Measurements from ENCODE around the gene TSC22D2. TPM values are rescaled to one million over a fixed set of nuclear protein-coding genes. Genes with fewer than 3 reads are reported as not detected.

TSC22D2 gene
- total RNA-seq, 1 donor from 2014 or later, result 37.9 TPM

GRCh38 chr3:150462108-150462507 is 54.0 kb downstream of the TSC22D2 start:
- no peaks in the 10 kb centered on the region for H3K9me3 Mint-ChIP-seq
- no peaks in the 10 kb centered on the region for H3K27me3 Mint-ChIP-seq (ENCODE audit: low read depth)
- TF ChIP-seq, protein P1, sequence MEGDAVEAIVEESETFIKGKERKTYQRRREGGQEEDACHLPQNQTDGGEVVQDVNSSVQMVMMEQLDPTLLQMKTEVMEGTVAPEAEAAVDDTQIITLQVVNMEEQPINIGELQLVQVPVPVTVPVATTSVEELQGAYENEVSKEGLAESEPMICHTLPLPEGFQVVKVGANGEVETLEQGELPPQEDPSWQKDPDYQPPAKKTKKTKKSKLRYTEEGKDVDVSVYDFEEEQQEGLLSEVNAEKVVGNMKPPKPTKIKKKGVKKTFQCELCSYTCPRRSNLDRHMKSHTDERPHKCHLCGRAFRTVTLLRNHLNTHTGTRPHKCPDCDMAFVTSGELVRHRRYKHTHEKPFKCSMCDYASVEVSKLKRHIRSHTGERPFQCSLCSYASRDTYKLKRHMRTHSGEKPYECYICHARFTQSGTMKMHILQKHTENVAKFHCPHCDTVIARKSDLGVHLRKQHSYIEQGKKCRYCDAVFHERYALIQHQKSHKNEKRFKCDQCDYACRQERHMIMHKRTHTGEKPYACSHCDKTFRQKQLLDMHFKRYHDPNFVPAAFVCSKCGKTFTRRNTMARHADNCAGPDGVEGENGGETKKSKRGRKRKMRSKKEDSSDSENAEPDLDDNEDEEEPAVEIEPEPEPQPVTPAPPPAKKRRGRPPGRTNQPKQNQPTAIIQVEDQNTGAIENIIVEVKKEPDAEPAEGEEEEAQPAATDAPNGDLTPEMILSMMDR (conservative IDR thresholded peaks at IDR 0.05), result no peak
- H3K27ac Mint-ChIP-seq (ENCODE audit: unreplicated experiment), result no peak overlapping the region
- H3K36me3 Mint-ChIP-seq (ENCODE audit: low read depth), result peaks cover 9% of the 10 kb centered on the region
- DNase-seq (ENCODE audit: low read depth, low spot score), result no peak
- no peak overlapping the region for H3K4me3 Mint-ChIP-seq
- no peaks in the 10 kb centered on the region for H3K4me1 Mint-ChIP-seq

GRCh38 chr3:150464684-150465083 is 56.6 kb downstream of the TSC22D2 start:
- DNase-seq (ENCODE audit: low read depth, low spot score), result no peak
- TF ChIP-seq, protein P1 (conservative IDR thresholded peaks at IDR 0.05), result no peak
- Mint-ChIP-seq H3K4me1 (no peaks in the 10 kb centered on the region), H3K27me3 (ENCODE audit: low read depth) (no peaks in the 10 kb centered on the region), H3K27ac (ENCODE audit: unreplicated experiment) (no peak overlapping the region), H3K36me3 (ENCODE audit: low read depth) (peaks cover 4% of the 10 kb centered on the region), H3K9me3 (no peaks in the 10 kb centered on the region), H3K4me3 (no peak overlapping the region)

DNA sequence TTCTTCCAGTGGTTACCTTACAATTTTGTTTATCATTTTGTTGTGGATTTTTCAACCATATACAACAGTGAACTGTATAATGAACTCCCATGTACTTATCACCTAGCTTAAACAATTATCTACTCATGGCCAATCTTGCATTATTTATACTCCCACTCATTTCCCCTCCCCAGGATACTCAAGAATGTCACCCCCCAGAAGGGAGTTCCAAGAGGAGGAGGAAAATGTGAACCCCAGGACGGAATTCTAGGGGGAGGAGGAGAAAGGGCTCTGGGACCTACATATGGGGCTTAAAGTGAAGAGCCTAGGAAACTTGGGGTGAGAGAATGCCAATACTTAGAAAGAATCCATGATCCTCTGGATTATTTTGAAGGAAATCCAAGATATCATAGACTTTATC is 59.3 kb downstream of the TSC22D2 start:
- H3K4me1 Mint-ChIP-seq, result no peaks in the 10 kb centered on the region
- H3K4me3 Mint-ChIP-seq, result no peak overlapping the region
- no peaks in the 10 kb centered on the region for H3K9me3 Mint-ChIP-seq
- no peak overlapping the region for H3K27ac Mint-ChIP-seq (ENCODE audit: unreplicated experiment)
- peaks cover 4% of the 10 kb centered on the region for H3K36me3 Mint-ChIP-seq (ENCODE audit: low read depth)
- H3K27me3 Mint-ChIP-seq (ENCODE audit: low read depth), result no peaks in the 10 kb centered on the region
- no peak for DNase-seq (ENCODE audit: low read depth, low spot score)
- TF ChIP-seq, protein P1 (conservative IDR thresholded peaks at IDR 0.05), result no peak

- H3K27me3 Mint-ChIP-seq (ENCODE audit: low read depth), result no peaks in the 10 kb centered on the region
- no peak overlapping the region for H3K27ac Mint-ChIP-seq (ENCODE audit: unreplicated experiment)
- H3K4me3 Mint-ChIP-seq, result no peak overlapping the region
- H3K9me3 Mint-ChIP-seq, result no peaks in the 10 kb centered on the region
- TF ChIP-seq, protein P1 (conservative IDR thresholded peaks at IDR 0.05), result no peak
- no peaks in the 10 kb centered on the region for H3K4me1 Mint-ChIP-seq
- peaks cover 4% of the 10 kb centered on the region for H3K36me3 Mint-ChIP-seq (ENCODE audit: low read depth)
- no peak for DNase-seq (ENCODE audit: low read depth, low spot score)
These were observed 61.2 kb downstream of the TSC22D2 start for GRCh38 chr3:150469031-150469930.

DNA sequence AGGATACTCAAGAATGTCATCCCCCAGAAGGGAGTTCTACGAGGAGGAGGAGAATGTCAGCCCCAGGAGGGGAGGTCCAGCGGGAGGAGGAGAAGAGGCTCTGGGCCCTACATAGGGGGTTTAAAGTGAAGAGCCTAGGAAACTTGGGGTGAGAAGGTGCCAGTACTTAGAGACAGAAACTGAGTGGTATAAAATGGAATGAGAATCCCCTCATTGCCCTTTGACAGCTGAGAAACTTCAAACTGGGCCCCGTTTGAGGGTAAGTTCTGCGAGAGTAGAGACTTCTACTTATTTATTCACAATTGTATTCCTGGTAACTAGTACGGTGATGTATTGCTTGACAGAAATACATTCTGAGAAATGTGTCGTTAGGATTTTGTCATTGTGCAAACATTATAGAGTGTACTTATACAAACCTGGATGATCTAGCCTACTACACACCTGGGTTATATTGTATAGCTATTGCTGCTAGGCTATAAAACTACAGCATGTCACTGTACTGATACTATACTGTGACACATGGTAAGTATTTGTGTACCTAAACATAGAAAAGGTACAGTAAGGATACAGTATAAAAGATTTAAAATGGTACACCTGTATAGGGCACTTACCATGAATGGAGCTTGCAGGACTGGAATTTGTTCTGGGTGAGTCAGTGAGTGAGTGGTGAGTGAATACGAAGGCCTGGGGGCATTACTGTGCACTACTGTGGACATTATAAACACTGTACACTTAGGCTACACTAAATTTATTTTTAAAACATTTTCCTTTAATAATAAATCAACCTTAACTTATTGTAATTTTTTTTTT is 62.0 kb downstream of the TSC22D2 start:
- TF ChIP-seq, protein P1 (conservative IDR thresholded peaks at IDR 0.05), result no peak
- DNase-seq (ENCODE audit: low read depth, low spot score), result no peak
- no peak overlapping the region for H3K27ac Mint-ChIP-seq (ENCODE audit: unreplicated experiment)
- no peaks in the 10 kb centered on the region for H3K4me1 Mint-ChIP-seq
- no peaks in the 10 kb centered on the region for H3K27me3 Mint-ChIP-seq (ENCODE audit: low read depth)
- H3K36me3 Mint-ChIP-seq (ENCODE audit: low read depth), result peaks cover 4% of the 10 kb centered on the region
- no peak overlapping the region for H3K4me3 Mint-ChIP-seq
- no peaks in the 10 kb centered on the region for H3K9me3 Mint-ChIP-seq
